ENCODE results near the gene LRRC53.

The LRRC53 gene

DNA sequence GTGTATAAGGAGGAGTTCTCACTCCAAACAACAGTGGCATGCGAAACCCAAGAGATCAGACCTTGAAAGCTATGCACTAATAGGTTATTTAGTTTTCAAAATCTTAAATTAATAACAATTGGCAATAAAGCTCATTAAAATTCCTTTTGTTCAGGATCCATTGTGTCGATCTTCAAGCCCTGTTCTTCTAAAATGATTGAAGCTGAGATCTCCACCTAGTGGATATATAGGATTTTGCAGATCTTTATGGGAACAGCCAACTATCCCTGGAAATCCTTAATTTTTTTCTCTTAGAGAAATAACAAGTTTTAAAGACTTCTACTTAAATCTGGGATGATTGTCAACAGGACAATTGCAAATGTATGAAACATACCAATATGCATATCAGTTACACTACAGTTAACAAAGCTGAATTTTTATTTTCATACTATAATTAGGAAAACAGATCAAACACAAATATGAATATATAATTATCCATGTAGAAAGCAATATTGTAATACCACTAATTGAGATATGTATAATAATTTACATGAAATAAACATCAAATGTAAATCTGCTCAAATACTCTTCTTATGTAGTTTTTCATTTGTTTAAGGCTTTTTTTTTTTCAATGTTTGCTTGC is 43.3 kb downstream of the LRRC53 start:
- DNase-seq (ENCODE audit: low read depth, low spot score) = peak; percentile 61
- peak; percentile 65 for TF ChIP-seq CTCF (IDR thresholded peaks at IDR 0.05; ENCODE audit: low read depth, low read length)
- no peak overlapping the region for H3K4me3 ChIP-seq (ENCODE audit: low read depth, low read length)
- in situ Hi-C loops (cut with HindIII; ENCODE audit: low sequenced_read_pairs) = no loop called here

DNA sequence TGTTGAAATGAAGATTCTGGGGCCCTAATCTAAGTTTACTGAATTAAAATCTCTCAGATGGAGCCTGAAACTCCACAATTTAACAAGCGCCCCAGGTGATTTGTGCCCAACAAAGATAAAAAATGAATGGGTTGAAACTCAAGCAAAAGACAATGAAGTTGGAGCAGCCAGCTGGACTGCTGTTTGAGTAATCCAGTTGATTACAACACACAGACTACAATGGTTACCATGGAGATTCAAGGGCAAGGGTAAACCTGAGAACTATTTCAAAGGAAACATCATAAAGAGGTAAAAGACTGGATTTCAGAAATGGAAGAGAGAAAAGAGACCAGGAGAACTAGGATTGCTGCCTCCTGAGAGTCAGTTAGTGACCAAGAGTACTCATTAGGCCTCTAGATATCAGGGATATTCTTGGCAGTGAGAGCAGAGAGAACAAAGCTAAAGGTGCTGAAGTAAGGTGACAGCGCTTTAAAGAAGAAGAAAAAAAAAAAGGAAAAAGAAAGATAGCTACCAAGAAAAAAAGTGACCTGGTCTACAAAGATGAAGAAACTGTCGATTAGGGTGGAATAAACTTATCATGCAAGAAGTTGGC is 44.5 kb downstream of the LRRC53 start:
- in situ Hi-C loops (cut with HindIII; ENCODE audit: low sequenced_read_pairs) = no loop called here
- DNase-seq (ENCODE audit: low read depth, low spot score) = no peak
- TF ChIP-seq CTCF (IDR thresholded peaks at IDR 0.05; ENCODE audit: low read depth, low read length) = no peak
- no peak overlapping the region for H3K4me3 ChIP-seq (ENCODE audit: low read depth, low read length)

DNA sequence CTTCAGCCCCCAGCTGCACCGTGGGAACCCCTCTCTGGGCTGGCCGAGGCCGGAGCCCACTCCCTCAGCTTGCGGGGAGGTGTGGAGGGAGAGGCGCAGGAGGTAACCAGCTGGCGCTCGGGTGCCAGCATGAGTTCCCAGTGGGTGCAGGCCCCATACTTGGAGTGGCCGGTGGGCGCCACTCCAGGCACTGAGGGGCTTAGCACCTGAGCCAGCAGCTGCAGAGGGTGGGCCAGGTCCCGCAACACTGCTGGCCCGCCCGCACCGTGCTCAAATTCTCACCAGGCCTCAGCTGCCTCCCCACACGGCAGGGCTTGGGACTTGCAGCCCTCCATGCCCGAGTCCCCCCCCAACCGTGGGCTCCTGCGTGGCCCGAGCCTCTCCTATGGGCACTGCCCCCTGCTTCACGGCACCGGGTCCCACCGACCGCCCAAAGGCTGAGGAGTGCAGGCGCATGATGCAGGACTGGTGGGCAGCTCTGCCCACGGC is 47.2 kb downstream of the LRRC53 start:
- H3K4me3 ChIP-seq (ENCODE audit: low read depth, low read length) = no peak overlapping the region
- TF ChIP-seq CTCF (IDR thresholded peaks at IDR 0.05; ENCODE audit: low read depth, low read length) = no peak
- DNase-seq (ENCODE audit: low read depth, low spot score) = no peak
- in situ Hi-C loops (cut with HindIII; ENCODE audit: low sequenced_read_pairs) = no loop called here

DNA sequence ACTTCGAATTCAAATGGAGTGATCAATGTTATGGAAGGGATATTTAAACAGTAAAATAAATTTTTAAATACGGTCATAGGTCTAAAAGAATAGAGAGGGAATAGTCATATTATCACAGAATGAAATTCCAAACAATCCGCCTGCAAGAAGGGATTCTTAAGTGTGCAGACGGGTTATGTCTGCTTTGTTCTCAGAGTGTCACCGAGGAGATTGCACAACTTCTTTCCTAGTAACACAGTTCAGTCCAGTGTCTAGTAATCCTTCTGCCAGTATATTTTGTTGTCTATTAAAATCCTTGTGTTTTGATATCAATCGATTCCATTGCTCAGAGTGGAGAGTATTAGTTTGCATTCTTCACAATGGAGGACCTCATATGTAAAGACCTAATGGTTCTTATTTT is 48.4 kb downstream of the LRRC53 start:
- no peak overlapping the region for H3K4me3 ChIP-seq (ENCODE audit: low read depth, low read length)
- in situ Hi-C loops (cut with HindIII; ENCODE audit: low sequenced_read_pairs) = no loop called here
- TF ChIP-seq CTCF (IDR thresholded peaks at IDR 0.05; ENCODE audit: low read depth, low read length) = no peak
- no peak for DNase-seq (ENCODE audit: low read depth, low spot score)

DNA sequence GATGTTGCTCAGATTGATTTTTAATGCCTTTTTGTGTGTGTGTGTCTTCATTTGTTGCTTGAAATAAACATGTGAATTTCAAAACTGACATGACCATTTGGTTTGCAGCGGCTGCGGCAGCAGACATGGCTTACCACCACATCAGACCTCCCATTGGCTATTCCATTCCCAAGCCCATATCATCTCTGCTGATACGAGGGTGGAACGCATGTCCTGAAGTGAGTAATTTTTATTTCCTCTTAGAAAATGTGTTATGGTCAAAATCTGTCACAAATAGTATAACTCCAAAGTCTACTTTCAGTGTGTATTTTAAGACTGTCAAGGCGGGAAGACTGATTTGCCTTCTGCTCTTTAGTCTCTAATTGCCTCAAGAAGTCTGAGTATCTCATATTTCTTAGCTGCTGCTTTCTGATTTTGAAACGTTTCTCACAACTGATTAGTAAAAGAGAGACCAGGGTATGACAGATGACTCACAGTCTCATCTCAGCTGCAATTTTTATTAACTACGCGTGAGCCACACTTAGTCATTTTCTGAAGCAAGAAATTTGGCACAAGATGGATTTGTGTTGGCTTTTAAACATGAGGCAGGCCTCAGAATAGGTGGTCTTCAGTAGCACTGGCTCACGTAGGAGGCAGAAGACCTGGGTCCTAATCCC is 49.0 kb downstream of the LRRC53 start:
- H3K4me3 ChIP-seq (ENCODE audit: low read depth, low read length) = no peak overlapping the region
- TF ChIP-seq CTCF (IDR thresholded peaks at IDR 0.05; ENCODE audit: low read depth, low read length) = no peak
- in situ Hi-C loops (cut with HindIII; ENCODE audit: low sequenced_read_pairs) = no loop called here
- peak; percentile 6 for DNase-seq (ENCODE audit: low read depth, low spot score)

DNA sequence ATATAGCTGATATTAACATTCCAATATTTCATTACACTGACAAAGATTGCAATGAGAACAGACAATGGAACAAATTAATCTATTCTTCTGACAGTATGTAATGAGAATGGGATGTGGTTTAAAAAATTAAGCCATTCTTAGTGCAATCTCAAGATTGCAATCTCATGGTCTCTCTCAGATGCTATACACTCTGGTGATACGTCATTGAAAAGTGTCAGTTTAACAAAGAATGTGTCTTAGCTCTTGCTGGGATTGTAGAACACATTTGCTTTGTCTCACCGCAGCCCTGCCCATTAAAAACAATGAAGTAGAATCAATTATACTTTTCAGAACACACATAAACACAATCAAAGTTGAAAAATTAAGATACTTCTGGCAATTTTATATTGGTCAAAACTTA is 55.2 kb downstream of the LRRC53 start:
- in situ Hi-C loops (cut with HindIII; ENCODE audit: low sequenced_read_pairs) = no loop called here
- no peak overlapping the region for H3K4me3 ChIP-seq (ENCODE audit: low read depth, low read length)
- TF ChIP-seq CTCF (IDR thresholded peaks at IDR 0.05; ENCODE audit: low read depth, low read length) = no peak
- DNase-seq (ENCODE audit: low read depth, low spot score) = no peak
